Keratinocyte (primary cell): ENCODE measurements around the gene EDC3.

ENCODE experiments used
- CTCF ChIP-seq, 3 experiments: IDR thresholded peaks in 1 of 3; conservative IDR thresholded peaks in 1 of 3; optimal IDR thresholded peaks in 1 of 3; 2 replicates in 2 of 3; 3 replicates in 1 of 3; pipeline versions ENCODE3 to v1.5.1; 2011; ENCODE audit warnings: low read length in 3 of 3, mild to moderate bottlenecking in 3 of 3, moderate library complexity in 2 of 3, control low read depth in 1 of 3, inconsistent platforms in 1 of 3; ENCODE audit not compliant: insufficient read depth in 2 of 3; ENCODE audit errors: extremely low read depth in 1 of 3
- EZH2 ChIP-seq: IDR thresholded peaks from one replicate; pipeline ENCODE4 v1.6.1; 2012; ENCODE audit warnings: inconsistent platforms, mild to moderate bottlenecking, low read length, moderate library complexity

DNA sequence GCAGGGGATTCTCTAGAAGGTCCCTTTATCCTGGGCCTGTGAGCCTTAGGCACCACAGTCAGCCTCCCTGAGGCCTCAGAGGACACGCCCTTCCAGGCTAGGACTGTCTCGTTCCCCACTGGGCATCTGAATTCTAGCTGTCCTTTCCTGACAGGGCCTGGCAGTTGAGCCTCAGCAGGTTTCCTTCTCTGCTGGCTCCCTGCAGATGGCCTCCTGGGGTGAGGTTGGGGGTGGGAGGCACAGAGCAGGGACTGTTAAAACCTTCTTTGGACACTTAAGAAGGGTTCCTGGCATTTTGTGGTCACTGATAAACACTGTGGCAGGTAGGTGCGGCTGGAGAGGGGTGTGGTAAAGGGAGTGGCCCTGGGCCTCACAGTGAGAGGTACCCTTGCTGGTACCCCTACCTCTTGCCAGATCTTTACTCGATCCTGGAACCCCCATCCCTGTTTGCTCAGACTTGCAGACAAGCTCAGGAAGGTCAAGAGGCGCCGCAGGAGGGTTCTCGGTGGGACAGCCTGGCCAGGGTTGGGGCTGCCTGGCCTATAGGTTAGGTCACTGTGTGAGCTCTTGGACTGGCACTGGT lies 71.7 kb downstream of the EDC3 start:
- no peak for TF ChIP-seq EZH2
- TF ChIP-seq CTCF (optimal IDR thresholded peaks at IDR 0.05 in 1 of 3, IDR thresholded peaks at IDR 0.05 in 1 of 3, conservative IDR thresholded peaks at IDR 0.05 in 1 of 3; ENCODE audit: extremely low read depth in 1 of 3, insufficient read depth in 2 of 3, low read length in 3 of 3): no peak
